HG03558 (cell line): Measurements from ENCODE around the gene STT3A.

Experiments used
- ATAC-seq: cut with Tn5 transposase; IDR thresholded peaks from one replicate; pipeline ENCODE4 v1.9.1; 2021; ENCODE audit warnings: moderate number of reproducible peaks; ENCODE audit not compliant: unreplicated experiment; ENCODE audit errors: extremely low read depth

STT3A gene

GRCh38 chr11:125586623-125587022 lies 6.0 kb upstream of the STT3A start:
- no peak for ATAC-seq

- no peak for ATAC-seq
Measured at GRCh38 chr11:125587480-125587879, 5.2 kb upstream of the STT3A start.

- ATAC-seq, result no peak
Measured at GRCh38 chr11:125588505-125588904, 4.1 kb upstream of the STT3A start.

GRCh38 chr11:125591649-125592304 lies 875 bp upstream of the STT3A start:
- ATAC-seq, result peak; percentile 0

GRCh38 chr11:125593114-125593820 lies 615 bp downstream of the STT3A start:
- no peak for ATAC-seq

GRCh38 chr11:125594958-125595357 lies 2.3 kb downstream of the STT3A start:
- ATAC-seq, result no peak

GRCh38 chr11:125600663-125601062 lies 8.0 kb downstream of the STT3A start:
- no peak for ATAC-seq

- ATAC-seq, result no peak
Measured at GRCh38 chr11:125603207-125603606, 10.6 kb downstream of the STT3A start.

- no peak for ATAC-seq
Measured at GRCh38 chr11:125605417-125605816, 12.8 kb downstream of the STT3A start.

- ATAC-seq, result no peak
Measured at GRCh38 chr11:125609545-125609944, 16.9 kb downstream of the STT3A start.

- ATAC-seq, result no peak
Measured at GRCh38 chr11:125618383-125618782, 25.7 kb downstream of the STT3A start.

- ATAC-seq, result no peak
Measured at GRCh38 chr11:125621995-125622394, 29.3 kb downstream of the STT3A start.

- ATAC-seq, result no peak
Measured at GRCh38 chr11:125623064-125623463, 30.4 kb downstream of the STT3A start.

- ATAC-seq, result no peak
Measured at GRCh38 chr11:125624756-125625213, 32.1 kb downstream of the STT3A start, which contains the start of gene CHEK1. Gene CHEK1 (plus strand): TSS chr11:125625163. CDS start chr11:125626769, 1,606 bp downstream.

GRCh38 chr11:125625225-125625629 lies 32.6 kb downstream of the STT3A start:
- no peak for ATAC-seq

GRCh38 chr11:125625630-125626287 lies 33.1 kb downstream of the STT3A start:
- peak; percentile 70 for ATAC-seq

GRCh38 chr11:125626288-125626950 lies 33.8 kb downstream of the STT3A start:
- ATAC-seq, result no peak

- no peak for ATAC-seq
Measured at GRCh38 chr11:125627236-125627910, 34.7 kb downstream of the STT3A start.

GRCh38 chr11:125637840-125638239 lies 45.2 kb downstream of the STT3A start:
- ATAC-seq, result no peak

GRCh38 chr11:125638315-125638714 lies 45.7 kb downstream of the STT3A start:
- no peak for ATAC-seq
